Measurements from ENCODE around the gene GALNTL6. TPM values are rescaled to one million over a fixed set of nuclear protein-coding genes. Genes with fewer than 3 reads are reported as not detected.

The GALNTL6 gene
- total RNA-seq = not detected in 2 replicates

DNA sequence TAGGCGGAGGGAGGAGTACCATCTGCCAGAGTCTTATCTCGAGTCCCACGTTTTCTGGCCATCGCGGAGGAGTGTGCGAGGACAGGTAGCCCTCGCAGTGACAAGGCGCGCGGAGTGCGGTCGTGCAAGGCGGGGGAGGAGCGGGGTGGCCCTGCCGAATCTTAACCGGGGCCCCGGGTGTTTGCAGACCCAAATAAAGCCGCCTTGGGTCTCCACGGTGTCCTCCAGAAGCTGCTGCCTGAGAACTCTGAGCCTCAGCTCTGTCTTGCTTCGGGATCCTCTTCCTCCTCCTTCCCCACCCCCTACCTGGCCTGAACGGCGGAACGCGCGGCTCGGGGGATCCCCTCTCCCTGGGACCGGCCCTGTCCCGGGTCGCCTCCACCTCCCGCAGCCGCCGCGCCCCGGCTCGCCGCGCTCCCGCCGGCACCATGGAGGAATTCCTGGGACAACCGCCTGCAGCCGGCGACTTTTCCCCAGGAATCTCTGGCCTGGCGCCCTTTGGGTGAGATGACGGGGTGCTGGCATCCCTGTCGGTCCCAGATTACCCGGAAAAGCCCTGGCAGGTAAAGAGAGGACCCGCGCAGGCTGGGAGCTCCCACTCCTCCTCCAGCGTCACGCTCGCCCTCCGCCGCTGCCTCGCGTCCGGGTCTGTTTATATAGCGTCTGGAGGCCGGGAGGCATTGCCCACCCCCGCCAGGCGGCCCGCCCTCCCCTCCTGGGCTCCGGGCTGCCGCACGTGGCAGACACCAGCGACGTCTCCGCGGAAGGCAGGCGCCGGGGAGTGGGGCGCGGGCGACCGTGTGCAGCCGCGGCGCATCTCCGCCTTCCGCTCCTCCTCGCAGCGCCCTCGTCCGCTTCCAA lies at the start of gene GALNTL6:
TSS of gene GALNTL6 (plus strand) at position 740 of the 861 bp plus-strand sequence.

Data from tracheal epithelial cell (primary cell).